Gastroesophageal sphincter (tissue), 3 donors: ENCODE measurements around the gene FRMPD1.

Experiments used
- CTCF ChIP-seq, 4 experiments: fragments of 200-600 bp in 2 of 4; fragments of 450-650 bp in 2 of 4; sonication (generic) in 1 of 4; IDR thresholded peaks; one replicate each; pipeline ENCODE4 v1.5.1; 2017 to 2019; ENCODE audit warnings: antibody characterized with exemption in 4 of 4, mild to moderate bottlenecking in 2 of 4, moderate library complexity in 2 of 4
- EP300 ChIP-seq: sonication (generic); formaldehyde crosslinking; IDR thresholded peaks from one replicate; pipeline ENCODE4 v1.6.1; 2017; ENCODE audit warnings: antibody characterized with exemption, mild to moderate bottlenecking

GRCh38 chr9:37747271-37747753 is 96.6 kb downstream of the FRMPD1 start:
- TF ChIP-seq EP300 (no peak), CTCF (IDR thresholded peaks at IDR 0.05) (peak in 3 of 4 experiments; percentile 71 to 83 (median 75))
